HG03196 (cell line): ENCODE results near the gene SLC29A3.

Source experiments
- ATAC-seq: cut with Tn5 transposase; IDR thresholded peaks from one replicate; pipeline ENCODE4 v1.9.1; 2021; ENCODE audit not compliant: unreplicated experiment

Gene SLC29A3

GRCh38 chr10:71366690-71367089 lies 47.6 kb downstream of the SLC29A3 start:
- no peak for ATAC-seq

DNA sequence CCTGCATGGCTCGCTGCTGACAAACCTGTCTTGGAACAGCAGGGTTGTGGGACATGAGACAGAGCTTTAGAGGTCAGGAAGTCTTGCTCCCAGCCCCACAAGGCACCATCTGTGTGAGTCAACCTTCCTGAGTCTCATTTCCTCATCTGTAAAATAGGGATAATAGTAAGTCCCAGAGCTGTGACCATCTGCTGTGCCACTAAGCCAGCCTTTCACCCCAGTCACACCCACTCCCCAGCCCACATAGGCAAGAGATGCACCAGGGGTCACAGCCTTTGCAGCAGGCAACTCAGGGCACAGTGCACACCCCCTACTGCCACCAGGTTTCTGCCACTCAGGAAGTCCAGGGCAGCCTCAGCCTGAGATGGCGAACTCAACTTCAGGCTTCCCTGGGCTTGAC lies 48.2 kb downstream of the SLC29A3 start:
- ATAC-seq, result no peak

DNA sequence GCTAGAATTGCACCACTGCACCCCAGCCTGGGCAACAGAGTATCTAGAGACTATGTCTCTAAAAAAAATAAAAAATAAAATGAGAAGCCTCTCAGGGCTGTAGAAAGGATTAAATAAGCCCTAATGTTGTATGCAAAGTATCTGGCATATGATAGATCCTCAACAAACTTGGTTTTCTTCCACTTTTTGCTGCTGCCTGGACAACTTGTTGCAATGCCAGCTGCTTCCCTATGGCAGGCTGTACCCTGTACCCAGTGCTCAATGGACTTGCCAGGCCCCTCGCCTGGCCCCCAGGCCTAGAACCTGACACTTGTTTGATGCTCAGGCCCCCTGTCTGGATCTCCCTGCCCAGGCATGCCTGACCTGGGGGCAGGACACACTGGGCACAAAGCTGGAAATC lies 49.1 kb downstream of the SLC29A3 start:
- ATAC-seq, result no peak

- ATAC-seq, result no peak
These were observed 49.6 kb downstream of the SLC29A3 start for GRCh38 chr10:71368643-71369042.

DNA sequence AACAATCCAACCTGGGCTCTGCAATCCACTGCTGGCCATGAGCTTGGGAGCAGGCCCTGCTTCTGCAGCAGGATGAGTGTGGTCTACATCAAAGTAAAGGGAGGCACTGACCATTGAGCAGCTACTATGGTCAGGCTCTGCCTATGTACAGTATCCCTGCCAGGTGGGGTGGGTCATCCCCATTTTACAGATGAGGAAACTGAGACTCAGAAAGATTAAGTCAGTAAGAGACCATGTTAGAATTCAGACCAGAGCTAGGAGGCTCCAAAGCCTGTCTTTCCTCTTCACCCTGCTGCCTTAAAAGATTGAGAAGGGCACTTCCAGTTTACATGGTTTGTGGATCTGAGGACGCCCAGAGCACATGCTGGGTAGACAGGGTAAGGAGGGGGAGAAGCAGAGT lies 50.5 kb downstream of the SLC29A3 start:
- ATAC-seq, result no peak

DNA sequence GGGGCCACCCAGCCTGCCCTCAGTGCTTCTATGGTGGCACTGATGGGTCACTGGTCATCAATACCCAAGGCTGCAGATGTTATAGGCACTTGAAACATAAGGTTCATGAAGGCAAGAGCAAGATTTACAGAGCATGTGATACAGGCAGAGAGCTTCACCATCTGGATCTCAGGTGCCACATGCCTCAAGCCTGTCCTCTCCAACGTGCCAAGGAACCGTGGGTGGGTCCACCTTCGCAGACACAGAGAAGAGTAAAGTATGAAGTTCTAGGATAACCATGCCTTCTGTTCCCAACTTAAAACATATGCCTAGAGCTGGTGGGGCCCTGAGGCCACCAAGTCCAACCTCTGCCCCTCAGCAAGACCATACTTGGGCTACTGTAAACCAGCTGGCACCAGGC lies 51.0 kb downstream of the SLC29A3 start:
- ATAC-seq, result no peak

GRCh38 chr10:71371750-71372166 lies 52.7 kb downstream of the SLC29A3 start:
- peak; percentile 38 for ATAC-seq

DNA sequence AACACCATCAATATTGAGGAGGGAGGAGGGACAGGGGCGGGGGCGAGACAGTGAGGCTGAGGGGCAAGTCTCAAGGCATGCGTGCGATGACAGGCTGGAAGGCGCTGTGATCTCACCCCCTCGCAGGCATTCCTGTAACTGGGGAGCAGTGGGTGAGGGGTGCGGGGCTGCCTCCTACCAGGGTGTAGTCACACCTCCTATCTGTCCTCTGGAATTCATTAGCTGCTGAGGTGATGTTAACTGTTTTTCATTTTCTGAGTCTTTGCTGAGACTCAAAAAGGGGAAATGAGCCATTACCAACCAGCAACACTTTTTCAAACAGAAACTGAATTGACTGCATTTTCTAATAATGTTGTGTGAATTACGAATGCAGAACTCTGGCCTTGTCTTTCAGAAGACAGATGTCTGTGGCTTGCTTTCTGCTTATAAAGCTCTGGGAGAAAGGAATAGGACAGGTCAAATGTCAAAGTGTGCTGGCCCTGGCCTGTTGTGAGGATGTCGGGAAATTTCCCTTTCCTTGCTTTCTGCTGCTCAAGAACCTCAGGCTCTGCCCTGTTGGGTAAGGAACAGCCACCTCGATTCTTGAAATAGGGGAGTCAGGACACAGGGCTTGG lies 53.9 kb downstream of the SLC29A3 start:
- ATAC-seq, result peak; percentile 43

DNA sequence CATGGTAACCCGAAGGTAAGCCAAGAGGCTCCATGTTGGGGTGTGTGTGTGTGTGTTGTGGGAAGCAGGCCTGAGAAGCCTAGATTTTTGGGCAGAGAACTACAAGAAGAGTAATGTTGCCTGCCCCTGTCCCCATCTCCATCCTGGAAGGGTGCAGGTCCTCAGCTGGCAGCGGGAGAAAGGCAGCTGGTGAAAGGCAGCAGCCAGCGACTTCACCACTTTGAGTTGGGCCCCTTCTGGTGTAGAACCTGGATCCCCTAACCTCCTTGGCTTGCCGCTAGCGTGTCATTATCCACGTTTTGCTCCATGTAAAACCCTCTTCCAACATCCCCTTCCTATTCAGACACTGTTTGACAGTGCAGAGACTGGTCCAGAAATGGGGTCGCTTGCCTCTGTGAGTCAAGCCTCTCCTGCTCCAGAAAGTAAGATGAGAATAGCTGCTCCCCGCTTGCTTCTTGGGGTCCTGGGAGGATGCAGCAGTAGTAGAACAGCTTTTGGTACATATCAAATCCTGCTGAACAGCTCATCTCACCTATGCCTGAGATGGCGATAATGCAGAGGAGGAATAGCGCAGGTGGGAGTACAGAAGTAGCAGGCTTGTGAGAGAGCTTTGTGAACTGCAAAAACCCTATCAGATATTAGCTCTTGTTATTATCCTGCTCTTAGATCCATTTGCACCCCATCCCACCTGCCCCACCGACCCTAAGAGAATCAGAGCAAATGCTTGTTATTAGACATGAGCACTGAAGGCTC lies 55.6 kb downstream of the SLC29A3 start:
- no peak for ATAC-seq

GRCh38 chr10:71375952-71376351 lies 56.9 kb downstream of the SLC29A3 start:
- no peak for ATAC-seq

GRCh38 chr10:71378336-71379117 lies 59.5 kb downstream of the SLC29A3 start:
- ATAC-seq, result no peak

- no peak for ATAC-seq
These were observed 60.2 kb downstream of the SLC29A3 start for GRCh38 chr10:71379118-71379766.

DNA sequence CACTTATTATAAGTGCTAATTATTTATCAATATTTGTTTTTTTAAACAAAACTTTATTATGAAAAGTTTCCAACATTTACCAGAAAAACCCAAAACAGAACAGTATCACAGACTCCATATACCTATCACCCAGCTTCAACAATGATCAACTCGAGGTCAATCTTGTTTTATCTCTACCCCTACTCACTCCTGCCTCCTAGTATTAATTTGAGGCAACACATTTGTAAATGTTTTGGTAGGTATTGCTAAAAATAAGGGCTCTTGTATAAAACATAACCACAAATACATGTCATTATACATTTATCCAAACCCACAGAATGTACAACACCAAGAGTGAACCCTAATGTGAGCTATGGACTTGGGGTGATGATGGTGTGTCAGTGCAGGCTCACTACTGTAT lies 61.8 kb downstream of the SLC29A3 start:
- no peak for ATAC-seq

DNA sequence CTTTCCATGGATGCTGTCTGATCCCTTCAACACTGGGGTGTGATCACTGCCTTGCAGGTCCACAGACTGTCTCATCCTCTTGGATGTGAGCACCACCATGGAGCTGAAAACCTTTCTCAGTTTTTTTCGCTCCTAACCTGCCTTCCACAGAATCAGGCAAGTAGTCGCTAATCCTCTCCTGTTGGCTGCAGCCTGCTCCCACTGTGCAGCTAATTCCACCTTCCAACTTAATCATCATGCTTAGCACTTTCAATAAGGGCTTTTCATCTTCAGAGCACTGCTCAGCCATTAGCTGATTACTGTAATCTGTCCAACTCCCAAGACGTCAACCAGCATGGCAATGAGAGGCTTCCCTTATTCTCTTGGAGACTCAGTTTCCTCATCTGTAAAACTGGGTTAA lies 62.6 kb downstream of the SLC29A3 start:
- ATAC-seq, result no peak

- ATAC-seq, result no peak
These were observed 63.0 kb downstream of the SLC29A3 start for GRCh38 chr10:71382028-71382427.

DNA sequence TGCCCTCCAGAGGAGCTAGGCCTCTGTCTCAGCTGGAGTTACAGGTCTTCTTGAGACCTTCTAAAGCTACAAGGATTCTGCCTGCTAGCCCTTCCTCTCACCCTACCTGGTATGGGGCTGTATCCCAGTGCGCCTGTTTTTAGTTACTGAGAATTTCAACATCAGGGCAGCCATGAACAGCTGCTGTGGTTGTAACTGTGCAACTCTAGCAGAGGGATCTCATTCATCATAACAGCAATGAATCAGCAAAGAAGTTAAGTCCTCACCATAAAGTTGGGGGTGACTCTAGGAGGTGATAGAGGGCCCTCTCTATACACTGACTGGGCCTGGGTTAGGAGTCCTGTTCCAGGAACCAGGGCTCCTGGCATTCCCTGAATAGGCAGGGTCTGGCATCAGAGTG lies 63.7 kb downstream of the SLC29A3 start:
- ATAC-seq, result no peak

DNA sequence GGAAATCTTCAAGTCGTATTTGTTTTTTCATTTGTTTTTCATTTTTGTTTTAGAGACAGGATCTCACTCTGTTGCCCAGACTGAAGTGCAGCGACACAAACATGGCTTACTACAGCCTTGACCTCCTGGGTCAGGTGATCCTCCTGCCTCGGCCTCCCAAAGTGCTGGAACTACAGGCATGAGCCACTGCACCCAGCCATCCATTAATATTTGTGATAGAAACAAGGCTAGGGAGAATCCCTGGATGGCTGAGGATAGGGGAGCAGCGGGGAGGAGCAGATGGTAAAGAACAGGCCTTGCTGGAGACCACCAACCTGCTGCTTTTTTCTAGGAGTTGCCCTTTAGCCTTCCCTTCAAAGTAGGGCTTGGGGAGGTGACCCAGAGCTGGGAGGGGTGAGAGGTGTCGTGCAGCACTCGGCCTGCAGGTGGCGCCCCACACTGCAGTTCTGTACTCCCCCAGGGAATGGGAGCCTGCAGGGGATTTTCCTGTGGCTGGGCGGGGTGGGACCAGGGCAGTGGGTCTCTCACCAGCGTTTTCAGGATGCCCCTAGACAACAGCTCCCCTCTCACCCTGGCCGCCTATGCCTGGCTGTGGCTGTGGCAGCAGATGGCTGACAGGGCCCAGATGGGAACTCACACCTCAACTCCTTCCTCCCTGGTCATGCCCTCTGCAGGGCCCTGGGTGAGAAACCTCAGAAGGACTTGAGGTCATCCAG lies 65.1 kb downstream of the SLC29A3 start:
- no peak for ATAC-seq

DNA sequence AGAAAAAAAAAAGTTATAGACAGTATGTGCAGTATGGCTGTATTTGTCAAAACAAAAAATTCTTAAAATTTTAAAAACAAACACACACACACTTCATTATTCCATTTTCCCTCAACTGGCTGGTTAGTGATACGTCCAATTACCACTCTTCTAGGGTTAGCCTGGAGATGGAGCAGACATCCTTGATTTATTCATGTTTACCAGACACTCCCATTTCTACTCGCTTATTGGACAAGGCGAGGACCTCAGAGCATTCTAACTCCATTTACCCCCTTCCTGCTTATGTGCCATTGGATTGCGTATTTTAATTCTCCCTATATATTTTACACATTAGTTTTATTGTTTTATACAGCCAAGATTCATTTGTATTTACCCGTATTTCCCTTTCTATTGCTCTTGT lies 69.1 kb downstream of the SLC29A3 start:
- no peak for ATAC-seq

DNA sequence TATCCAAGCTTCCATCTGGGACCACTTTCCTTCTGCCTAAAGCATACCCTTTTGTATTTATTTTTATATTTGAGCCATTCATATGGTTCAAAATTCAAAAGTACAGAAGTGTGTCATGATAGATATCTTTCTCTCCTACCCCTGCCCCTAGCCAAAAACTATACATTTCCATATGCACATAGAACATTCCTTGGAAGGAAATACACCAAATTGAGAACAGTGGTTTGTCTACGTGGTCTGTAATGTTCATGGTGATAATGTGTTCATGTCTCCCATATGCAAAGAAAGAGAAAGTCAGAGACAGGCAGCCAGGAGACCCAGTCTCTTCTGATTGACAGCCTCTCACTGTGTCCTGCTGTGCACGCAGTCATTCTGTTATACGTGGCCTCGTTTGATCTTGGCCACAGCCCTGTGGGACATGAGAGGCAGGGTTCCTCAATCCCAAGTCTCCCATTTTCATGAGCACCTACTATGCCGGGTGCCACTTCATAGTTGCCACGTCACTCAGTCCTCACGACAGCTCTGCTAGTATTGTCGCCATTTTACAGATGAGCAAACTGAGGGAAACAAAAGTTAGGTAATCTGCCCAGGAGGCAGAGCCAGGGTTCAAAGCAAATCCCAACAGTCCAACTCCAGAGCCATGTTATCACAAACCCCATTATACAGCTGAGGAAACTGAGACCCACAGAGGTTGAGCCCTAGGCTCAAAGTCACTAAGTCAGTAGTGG lies 69.7 kb downstream of the SLC29A3 start:
- no peak for ATAC-seq

DNA sequence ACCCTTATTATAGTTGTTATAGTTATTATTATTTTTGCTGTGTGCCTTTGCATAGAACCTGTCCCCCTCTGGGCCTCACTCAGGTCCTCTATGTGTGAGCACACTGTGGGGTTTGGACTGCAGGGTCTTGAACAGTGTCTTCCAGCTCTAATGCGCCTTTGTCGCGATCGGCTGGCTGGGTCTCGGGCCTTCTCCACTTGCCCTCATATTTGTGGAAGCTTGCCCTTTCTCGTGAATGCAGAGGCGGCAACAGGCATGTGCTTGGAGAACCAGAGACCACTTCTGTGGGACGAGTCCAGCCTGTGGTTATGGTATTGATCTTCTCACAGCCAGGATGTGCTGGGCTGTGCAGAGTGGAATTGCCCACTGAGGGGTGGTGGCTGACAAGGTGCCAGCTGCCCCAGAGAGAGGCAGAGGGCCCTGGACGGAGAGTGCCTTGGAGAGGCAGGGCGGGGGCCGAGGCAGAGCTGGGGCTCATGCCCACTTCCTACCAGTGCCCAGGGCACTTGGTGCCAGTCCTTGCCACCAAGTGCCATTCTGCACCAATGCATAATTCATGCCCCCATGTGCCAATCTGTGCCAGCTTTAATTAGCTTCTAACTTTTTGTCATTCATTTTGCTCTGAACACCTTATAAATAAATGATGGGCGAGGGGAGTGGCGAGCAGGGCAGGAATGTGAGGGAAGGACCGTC lies 70.9 kb downstream of the SLC29A3 start:
- no peak for ATAC-seq
